HG03060 (cell line): Measurements from ENCODE around the gene ACBD4.
A peak's percentile ranks its signal among the peaks of the same experiment; 100 is the strongest.

Experiments
- ATAC-seq: cut with Tn5 transposase; IDR thresholded peaks from one replicate; pipeline ENCODE4 v1.9.1; 2021; ENCODE audit warnings: low read depth, moderate number of reproducible peaks; ENCODE audit not compliant: unreplicated experiment

Gene ACBD4, protein sequence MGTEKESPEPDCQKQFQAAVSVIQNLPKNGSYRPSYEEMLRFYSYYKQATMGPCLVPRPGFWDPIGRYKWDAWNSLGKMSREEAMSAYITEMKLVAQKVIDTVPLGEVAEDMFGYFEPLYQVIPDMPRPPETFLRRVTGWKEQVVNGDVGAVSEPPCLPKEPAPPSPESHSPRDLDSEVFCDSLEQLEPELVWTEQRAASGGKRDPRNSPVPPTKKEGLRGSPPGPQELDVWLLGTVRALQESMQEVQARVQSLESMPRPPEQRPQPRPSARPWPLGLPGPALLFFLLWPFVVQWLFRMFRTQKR

DNA sequence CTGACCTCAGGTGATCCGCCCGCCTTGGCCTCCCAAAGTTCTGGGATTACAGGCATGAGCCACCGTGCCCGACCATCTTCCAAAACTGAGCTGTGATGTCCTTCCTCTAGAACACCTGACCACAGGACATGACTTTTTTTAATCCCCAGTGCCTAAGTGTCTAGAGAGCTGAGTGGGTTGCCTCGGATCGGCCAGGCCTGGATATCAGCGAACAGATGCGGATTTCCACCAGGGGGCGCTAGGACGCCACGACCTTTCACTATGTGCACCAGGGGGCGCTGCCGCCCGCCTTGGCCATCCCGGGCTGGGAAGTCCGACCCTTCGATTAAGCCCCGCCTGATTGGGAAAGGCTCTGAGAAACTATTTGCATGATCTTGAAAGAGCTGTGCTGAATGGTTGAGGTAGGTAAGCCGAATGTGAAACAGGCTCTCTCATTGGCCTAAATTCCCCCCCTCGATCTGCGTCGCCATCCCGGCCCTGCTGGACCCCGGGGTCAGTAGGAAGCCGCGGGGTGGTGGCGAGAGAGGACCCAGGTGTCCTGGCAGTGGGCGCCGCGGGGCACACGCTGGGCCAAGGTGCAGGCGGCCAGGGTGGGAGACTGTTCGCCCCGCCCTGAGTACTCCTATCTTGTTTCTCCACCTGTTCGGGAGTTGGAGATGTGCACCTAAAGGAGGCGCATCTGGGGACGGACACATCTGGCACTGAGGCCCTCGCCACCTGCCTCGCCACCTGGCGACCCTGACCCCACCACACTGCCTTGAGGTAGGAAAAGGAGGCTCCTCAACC lies at the start of gene ACBD4:
Gene ACBD4 (plus strand): TSS at position 496 of the 786 bp plus-strand sequence. CDS start 458 bp downstream, outside the sequence.
- peak; percentile 69 for ATAC-seq

DNA sequence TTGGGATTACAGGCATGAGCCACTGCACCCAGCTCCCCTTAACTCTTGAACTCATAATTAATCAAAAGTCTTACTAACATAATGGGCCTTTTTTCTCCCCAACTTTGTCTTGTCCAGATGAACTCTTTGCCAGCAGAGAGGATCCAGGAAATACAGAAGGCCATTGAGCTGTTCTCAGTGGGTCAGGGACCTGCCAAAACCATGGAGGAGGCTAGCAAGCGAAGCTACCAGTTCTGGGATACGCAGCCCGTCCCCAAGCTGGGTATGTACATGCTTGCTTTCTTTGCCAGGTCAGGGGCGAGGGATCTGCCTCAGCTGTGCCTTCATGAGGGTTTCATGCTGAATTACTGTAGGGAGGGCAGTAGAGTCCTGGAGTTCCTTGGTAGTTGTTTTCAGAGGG lies 49.1 kb upstream of the ACBD4 start:
- no peak for ATAC-seq

DNA sequence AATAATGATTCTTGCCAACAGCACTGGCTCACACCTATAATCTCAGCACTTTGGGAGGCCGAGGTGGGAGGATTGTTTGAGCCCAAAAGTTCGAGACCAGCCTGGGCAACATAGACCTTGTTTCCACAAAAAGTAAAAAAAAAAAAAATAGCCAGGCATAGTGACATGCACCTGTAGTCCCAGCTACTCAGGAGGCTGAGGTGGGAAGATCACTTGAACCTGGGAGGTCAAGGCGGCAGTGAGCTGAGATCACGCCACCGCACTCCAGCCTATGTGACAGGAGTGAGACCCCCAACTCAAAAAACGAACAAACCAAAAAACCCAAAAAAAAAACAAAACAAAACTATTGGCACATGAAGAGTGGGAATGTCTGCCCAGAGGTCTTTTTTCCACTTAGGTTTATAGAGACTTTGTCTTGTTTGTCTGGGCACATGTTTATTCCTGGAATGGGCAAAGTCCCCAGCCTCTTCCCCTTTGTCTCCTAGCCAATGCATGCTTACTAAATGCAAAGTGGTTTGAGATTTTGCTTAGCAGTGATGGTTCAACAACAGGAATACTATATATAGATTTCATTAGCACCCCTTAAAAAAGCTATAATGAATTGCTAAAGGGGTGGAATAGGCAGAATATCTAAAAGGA lies 48.5 kb upstream of the ACBD4 start:
- ATAC-seq = no peak

DNA sequence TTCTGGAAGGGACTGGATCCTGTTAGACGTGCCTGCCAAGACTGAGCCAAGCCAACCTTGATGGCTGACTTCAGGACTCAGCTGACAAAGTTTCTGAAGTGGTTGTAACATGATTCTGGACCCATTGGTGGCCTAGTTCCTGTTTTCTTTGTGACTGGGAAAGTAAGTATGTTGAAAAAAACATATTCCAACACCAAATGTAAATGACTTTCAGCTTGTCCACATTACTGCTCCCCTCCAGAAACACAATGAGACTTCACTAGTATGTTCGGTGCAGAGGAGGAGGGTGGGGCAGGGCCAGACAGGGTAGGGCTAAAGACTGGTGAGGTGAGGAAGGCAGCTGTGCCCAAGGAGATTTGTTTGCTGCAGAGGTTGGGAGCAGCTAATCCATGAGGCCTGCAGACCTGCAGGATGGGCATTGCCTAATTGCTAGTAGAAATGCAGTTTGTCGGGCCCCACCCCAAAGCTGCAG lies 47.9 kb upstream of the ACBD4 start:
- no peak for ATAC-seq

DNA sequence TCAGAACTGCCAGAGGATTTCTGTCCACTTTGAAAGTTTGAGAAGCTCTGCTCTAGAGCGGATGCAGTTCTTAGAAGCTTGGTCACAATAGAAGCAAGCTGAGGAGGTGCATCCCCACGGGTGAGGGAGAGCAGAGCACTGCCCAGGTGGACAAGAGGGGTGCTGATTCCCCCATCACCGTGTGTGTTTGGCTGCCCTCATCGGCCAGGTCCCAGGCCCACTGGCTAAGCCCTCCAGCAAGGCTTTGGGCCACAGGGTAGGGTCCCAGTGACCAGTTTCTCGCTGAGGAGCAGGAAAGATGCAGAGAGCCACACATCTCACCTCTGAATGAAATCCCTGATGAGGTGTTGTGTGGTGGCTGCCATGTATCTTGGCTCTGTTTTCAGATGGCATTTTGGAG lies 47.5 kb upstream of the ACBD4 start:
- ATAC-seq = no peak

DNA sequence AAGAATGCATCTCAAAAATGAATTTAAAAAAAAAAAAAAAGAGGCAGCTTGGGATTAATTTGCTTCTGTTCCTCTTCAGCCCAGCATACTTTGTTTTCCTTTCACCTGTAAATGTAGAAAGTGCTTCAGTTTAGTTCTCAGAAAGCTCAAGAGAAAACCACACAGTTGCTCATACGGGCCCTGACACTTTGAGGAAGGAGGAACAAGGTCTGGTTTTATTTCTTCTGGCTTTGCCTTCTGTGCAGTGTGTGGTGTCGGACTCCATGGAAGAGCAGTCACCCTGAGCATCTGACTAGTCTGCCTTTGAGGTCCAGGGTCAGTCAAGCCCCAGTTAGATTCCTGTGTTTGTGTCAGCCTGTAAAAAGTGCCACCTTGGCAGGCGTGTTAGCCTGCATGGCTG lies 46.7 kb upstream of the ACBD4 start:
- no peak for ATAC-seq

DNA sequence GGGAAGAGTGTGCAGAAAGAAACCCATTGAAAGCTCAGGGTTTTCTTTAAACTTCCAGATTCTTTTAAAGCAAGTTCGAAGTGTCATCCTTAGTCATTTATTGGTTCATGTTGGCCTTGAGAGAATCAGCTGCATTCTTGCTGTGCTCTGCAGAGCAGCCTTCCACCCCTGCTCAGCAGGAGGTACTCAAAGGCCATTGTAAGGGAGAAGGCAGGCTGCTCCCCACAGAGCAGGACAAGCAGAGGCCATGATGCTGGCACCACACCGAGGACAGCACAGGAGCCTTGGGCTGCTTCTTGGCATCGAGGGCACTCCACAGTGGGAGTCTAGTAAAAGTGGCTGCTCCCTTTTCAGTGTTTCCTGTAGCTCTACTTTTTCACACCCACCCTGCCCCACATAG lies 44.8 kb upstream of the ACBD4 start:
- ATAC-seq = no peak

DNA sequence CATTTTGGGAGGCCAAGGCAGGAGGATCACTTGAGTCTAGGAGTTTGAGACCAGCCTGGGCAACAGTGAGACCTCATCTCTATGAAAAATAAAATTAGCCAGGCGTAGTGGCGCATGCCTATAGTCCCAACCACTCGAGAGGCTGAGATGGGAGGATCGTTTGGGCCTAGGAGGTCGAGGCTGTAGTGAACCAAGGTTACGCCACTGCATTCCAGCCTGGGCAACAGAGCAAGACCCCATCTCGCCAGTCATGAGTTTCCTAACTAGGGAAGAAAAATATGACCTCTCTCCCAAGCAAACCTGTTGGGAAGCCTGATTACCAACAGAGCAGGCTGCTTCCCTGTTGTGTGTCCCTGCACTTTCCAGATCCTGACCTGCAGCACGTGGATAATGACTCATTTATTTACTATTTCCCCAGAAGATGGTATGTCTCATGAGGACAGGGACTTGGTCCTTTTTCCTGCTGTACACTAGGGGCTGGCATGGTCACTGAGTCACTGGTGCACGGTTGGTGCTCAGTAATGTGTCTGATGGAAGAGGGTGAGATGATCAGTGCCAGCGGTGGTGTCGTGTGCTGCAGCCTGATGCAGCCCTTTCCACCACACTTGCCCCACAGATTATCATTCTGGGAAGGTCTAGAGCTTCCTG lies 43.6 kb upstream of the ACBD4 start:
- ATAC-seq = no peak

DNA sequence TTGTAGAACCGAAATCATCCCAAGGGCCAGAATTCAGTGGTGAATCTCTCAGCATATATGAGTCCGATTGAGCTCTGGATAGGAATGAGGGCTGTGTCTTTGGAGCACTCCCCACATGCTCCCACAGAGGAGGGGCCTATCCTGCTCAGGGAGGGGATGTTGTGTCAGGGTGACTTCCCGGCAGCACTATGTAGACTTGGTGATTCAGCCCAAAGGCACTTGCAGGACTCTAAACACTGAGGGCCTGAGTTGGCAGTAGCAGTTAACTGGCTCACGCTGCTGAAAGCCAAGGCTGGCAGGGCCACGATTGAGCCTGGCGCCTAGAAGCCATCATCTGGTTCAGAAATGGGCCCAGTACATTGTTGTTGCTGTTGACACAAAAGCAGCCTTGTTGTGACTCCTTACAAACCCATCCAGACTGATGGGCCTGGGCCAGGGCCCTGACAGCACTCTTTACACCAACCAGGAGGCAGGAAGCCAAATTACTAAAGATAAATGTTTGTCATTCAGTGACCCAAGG lies 42.5 kb upstream of the ACBD4 start:
- ATAC-seq = no peak

DNA sequence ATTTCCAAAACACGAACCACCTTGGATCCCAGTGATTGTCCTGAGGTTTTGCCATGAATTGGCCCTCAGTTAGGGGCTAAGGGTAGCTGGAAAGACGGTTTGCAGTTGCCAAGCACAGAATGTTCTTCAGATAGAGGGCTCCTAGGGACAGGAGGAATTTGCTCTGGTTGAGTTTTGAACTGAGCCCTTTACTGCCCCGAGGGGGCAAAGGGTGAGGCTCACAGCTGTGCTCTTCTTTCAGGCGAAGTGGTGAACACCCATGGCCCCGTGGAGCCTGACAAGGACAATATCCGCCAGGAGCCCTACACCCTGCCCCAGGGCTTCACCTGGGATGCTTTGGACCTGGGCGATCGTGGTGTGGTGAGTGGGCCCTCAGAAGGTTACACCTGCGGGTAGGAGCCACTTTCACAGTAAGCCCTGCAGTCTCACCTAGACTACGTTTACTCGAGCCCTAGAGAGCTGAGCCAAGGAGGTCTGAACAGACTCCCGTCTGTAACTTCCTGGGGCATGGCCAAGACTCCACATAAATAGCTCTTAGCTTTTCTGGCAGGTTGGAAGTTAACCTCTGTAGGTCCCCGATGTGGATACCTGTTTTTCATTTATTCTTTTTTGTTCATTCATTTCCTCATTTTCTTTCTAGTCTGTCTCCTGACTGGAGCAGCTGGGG lies 41.9 kb upstream of the ACBD4 start:
- no peak for ATAC-seq

DNA sequence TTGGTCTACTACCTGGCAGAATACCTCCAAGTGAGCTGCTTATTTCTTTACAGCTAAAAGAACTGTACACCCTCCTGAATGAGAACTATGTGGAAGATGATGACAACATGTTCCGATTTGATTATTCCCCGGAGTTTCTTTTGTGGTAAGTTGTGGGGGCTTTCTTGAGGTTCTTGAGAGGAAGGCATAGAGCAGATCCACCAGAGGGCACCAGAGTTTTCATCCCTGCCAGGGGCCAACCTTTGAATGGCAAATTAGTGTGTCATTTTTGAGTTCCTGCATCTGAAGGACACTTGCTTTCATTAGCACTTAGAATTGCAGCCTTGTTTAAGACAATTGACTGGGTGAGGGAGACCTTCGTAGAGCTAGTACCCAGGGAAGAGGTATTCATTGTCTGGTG lies 39.3 kb upstream of the ACBD4 start:
- no peak for ATAC-seq

DNA sequence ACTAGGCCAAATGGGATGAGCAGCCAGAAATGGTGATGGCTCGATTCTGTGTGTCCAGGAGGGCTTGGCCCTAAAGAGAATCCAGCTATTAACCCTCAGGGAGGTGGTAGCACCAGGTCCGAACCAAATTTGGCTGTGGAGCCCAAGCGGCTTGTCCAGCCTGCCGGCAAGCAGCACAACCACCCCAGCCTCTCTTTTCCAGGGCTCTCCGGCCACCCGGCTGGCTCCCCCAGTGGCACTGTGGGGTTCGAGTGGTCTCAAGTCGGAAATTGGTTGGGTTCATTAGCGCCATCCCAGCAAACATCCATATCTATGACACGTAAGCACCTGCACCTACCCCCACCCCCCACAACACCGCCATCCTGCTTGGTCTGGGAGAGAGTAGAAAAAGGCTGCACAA lies 38.6 kb upstream of the ACBD4 start:
- ATAC-seq = no peak

DNA sequence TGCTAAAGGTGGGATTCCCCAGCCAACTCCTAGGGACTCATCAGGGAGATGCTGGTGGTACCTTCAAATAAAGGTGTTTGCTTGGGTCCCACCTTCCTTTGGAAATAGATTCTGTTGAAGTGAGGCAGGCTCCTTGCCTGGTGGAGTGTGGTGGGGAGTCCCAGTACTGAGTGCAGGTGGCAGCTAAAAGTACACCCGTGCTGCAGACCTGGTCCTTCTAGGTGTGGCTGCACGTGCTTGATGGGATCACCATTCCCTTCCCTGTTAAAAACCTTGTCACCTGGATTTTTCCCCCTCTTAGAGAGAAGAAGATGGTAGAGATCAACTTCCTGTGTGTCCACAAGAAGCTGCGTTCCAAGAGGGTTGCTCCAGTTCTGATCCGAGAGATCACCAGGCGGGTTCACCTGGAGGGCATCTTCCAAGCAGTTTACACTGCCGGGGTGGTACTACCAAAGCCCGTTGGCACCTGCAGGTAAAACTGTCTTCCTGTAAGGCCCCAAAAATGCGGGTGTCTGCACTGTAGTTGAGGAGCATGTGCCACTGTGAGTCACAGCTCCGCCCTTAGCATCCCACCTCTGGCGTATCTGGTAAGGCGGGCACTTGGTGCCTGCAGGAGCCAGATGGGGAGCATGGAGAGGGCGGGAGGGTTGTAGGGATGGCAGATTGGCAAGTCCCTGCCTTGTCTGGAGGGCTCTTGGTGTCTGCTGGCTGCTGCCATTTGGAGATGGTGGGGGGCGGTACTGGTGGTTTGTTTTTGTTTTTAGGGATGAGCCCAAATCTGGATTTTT lies 37.2 kb upstream of the ACBD4 start:
- ATAC-seq = no peak

DNA sequence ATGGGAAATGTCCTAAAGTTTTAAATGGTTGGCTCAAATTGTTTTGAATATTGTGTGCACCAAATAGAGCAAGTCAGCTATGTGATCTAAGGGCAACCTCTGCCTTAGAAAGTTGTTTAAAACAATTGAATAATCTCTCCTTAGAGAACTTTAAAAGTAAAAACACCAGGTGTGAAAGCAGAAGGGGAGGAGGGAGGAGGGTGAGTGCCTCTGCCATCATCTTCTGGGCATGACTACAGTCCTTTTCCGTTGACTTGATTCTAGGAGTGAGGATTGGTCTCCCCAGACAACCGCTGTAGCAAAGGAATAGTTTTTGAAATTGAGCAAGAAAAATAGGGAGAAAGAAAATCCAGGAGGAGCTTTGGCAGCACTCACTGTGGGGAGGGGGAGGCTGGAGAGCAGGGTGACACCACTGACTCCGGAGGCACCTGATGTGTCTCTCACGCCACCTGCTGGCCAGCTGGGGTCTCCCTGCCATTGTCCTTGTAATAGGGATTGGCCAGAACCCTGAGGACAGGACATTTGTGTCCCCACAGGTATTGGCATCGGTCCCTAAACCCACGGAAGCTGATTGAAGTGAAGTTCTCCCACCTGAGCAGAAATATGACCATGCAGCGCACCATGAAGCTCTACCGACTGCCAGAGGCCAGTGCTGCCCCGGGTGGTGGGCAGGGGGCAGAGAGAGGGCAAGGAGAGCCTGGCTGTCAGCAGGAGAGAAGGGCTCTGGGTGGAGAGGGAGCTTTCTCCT lies 36.4 kb upstream of the ACBD4 start:
- no peak for ATAC-seq

DNA sequence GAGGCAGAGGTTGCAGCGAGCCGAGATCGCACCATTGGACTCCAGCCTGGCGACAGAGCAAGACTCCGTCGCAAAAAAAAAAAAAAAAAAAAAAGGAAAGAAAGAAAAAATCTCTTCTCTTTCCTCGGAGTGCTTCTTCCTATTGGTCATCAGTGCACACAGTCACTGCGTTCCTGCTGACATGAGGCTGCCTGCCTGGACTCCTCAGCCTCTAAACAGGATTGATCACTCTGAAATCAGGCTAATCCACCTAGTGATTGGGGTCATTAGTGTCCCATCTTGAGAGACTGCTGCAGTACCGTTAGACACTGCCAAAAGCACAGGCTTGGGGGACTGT lies 34.0 kb upstream of the ACBD4 start:
- no peak for ATAC-seq

DNA sequence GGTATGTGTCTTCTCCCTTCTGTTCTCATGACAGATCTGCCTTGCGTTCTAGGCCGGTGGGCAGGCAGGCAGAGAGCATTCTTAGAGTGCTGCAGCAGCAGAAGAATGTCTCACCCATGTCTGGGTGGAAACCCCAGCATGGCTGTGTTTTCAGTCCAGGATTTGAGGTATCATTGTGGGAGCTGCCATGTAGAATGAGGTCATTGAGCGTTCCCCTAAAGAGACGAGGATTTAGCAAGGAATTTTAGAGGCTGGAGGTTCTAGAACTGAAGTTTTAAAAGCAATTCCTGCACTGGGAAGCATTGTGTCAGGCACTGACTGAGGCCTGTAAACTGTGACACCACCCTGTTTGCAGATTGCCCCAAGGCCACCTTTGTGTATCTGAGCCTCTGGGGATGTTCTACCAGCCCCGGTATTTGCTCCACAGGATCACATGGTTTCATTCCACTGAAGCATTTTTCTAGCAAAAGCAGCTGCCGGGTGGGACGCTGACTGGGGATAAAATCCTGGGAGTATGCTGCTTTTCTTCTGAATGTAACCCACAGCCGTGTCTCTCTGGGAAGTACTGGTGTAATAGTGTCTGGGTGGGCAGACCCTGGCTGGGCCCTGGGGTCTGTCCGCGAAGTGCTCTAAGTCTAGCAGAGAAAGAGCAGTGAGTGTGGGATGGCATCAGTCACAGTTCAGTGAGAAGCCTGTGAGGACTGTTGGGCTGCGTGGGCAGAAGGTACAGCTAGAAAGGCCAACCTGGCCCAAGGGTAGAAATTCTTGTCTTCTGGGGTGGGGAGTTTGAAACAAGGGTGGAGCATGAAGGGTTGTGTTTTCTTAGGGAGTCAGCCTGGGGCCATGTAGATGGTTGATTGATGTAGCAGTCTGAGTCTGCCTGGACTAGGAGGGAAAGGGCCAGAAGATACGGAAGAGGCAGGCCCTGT lies 33.3 kb upstream of the ACBD4 start:
- ATAC-seq = no peak

DNA sequence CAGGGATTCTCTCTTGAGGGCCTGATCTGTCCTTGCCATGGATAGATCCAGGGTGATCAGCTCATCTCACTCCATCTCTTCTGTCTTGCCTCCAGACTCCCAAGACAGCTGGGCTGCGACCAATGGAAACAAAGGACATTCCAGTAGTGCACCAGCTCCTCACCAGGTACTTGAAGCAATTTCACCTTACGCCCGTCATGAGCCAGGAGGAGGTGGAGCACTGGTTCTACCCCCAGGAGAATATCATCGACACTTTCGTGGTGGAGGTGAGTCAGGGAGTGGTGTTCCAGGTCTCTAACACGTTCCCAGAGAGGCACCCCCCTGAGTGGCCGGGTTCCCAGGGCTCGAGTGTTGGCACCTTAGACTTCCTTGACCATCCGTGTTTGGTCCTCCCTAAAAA lies 32.6 kb upstream of the ACBD4 start:
- ATAC-seq = no peak

DNA sequence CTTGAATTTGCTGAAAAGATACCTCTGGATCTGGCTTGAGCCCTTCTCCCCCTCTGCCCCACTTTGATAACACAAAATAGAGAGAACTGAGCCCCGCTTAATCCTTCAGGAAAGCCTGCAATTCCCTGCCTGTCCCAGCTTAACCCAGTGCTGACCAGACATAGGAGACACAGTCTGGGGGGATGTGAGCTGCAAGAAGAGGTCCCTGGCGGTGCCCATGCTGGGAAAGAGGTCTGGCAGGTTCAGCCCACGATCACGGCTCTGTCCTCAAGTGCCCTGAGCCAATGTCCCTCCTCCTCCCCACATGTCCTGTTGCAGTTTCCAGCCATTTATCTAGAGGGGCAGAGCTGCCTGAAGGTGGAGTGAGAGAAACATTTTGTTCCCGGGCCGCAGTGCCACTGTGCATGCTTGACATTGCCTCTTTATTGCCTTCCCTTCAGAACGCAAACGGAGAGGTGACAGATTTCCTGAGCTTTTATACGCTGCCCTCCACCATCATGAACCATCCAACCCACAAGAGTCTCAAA lies 32.2 kb upstream of the ACBD4 start:
- ATAC-seq = no peak
